Measurements from ENCODE around the gene NT5E.

Gene NT5E

DNA sequence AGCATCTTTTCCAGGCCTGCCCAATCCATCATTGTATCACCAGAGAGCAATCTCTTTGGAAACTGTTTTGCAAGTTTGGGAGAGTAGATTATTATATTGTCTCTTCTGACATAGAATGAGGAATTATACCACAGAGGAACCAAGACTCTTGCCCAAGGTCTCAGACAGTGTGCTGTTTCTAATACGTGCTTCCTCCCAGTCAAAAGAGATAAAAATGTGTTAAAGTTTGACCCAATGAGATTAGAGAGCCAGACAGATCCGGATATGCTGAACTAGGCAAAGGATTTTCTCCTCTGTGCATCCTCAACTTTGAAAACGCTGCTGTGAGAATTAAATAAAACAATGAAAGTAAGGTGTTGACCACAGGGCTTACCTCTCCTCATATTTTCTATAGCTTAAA lies 18.6 kb upstream of the NT5E start:
- in situ Hi-C loops (cut with MboI; ENCODE audit: low pct_unique_long_range_greater_than_20kb, low sequenced_read_pairs, unreplicated experiment): no loop called here
- no peak for DNase-seq (ENCODE audit: low spot score)
- TF ChIP-seq, protein P1, sequence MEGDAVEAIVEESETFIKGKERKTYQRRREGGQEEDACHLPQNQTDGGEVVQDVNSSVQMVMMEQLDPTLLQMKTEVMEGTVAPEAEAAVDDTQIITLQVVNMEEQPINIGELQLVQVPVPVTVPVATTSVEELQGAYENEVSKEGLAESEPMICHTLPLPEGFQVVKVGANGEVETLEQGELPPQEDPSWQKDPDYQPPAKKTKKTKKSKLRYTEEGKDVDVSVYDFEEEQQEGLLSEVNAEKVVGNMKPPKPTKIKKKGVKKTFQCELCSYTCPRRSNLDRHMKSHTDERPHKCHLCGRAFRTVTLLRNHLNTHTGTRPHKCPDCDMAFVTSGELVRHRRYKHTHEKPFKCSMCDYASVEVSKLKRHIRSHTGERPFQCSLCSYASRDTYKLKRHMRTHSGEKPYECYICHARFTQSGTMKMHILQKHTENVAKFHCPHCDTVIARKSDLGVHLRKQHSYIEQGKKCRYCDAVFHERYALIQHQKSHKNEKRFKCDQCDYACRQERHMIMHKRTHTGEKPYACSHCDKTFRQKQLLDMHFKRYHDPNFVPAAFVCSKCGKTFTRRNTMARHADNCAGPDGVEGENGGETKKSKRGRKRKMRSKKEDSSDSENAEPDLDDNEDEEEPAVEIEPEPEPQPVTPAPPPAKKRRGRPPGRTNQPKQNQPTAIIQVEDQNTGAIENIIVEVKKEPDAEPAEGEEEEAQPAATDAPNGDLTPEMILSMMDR (IDR thresholded peaks at IDR 0.05; ENCODE audit: extremely low read depth, insufficient read depth, missing control alignments): no peak

DNA sequence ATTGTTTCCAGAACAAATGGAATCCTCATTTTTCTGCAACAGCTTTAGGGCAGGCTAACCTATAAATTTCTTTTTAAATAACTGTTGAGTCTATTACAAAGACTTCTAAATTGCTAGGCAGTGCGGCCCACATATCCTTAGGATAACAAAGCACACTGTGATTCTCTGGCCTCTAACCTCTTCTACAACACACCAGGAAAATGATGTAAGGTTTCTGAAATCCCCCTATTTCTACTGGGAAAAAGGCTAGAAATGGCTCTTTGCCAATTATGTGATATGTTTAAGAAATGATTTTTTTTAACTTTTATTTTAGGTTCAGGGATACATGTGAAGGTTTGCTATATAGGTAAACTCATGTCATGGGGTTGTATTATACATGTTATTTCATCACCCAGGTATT lies 17.3 kb upstream of the NT5E start:
- no peak for DNase-seq (ENCODE audit: low spot score)
- in situ Hi-C loops (cut with MboI; ENCODE audit: low pct_unique_long_range_greater_than_20kb, low sequenced_read_pairs, unreplicated experiment): no loop called here
- TF ChIP-seq, protein P1 (IDR thresholded peaks at IDR 0.05; ENCODE audit: extremely low read depth, insufficient read depth, missing control alignments): no peak

DNA sequence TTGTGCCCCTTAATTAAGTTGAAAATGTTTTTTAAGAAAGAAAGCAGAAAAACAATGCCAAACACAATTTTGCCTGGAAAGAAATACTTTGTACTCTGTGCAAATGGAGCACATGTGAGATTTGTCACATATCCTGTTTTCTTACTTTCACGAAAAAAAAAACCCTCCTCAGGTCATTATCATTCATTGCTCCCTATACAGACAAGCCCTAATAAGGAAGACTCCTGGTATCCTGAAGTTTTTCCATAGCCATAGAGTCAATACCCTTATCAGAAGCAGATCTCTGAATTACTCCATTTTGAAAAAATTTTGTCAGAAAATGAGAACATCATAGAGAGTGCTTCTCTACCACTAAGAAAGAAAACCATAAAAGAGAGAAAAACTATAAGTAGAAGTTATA lies 14.0 kb upstream of the NT5E start:
- in situ Hi-C loops (cut with MboI; ENCODE audit: low pct_unique_long_range_greater_than_20kb, low sequenced_read_pairs, unreplicated experiment): no loop called here
- DNase-seq (ENCODE audit: low spot score): no peak
- TF ChIP-seq, protein P1 (IDR thresholded peaks at IDR 0.05; ENCODE audit: extremely low read depth, insufficient read depth, missing control alignments): no peak

DNA sequence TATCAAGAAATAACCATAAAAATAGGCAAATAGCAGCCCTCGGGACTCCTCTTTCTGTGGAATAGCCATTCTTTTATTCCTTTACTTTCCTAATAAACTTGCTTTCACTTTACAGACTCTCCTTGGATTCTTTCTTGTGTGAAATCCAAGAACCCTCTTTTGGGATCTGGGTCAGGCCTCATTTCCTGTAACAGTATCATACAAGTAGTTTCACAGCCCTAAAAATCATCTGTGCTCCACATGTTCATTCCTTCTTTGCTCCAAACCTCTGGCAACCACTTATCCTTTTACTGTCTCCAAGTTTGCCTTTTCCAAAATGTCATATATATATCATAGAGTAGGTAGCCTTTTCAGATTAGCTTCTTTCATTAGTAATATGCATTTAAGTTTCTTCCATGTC lies 13.5 kb upstream of the NT5E start:
- in situ Hi-C loops (cut with MboI; ENCODE audit: low pct_unique_long_range_greater_than_20kb, low sequenced_read_pairs, unreplicated experiment): no loop called here
- TF ChIP-seq, protein P1 (IDR thresholded peaks at IDR 0.05; ENCODE audit: extremely low read depth, insufficient read depth, missing control alignments): no peak
- DNase-seq (ENCODE audit: low spot score): no peak

DNA sequence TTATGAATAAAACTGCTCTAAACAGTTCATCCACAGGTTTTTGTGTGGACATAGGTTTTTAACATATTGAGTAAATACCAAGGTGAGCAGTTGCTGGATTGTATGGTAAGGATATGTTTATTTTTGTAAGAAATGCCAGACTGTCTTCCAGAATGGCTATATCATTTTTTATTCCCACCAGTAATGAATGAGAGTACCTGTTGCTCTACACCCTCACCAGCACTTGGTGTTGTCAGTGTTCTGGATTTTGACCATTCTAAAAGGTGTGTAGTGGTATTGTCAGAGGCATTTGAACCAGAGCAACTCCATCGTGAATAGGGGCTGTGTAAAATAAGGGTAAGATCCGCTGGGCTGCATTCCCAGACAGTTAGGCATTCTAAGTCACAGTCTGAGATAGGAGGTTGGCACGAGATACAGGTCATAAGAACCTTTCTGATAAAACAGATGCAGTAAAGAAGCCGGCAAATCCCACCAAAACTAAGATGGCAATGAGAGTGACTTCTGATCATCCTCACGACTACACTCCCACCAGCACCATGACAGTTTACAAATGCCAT lies 12.9 kb upstream of the NT5E start:
- TF ChIP-seq, protein P1 (IDR thresholded peaks at IDR 0.05; ENCODE audit: extremely low read depth, insufficient read depth, missing control alignments): no peak
- in situ Hi-C loops (cut with MboI; ENCODE audit: low pct_unique_long_range_greater_than_20kb, low sequenced_read_pairs, unreplicated experiment): no loop called here
- DNase-seq (ENCODE audit: low spot score): no peak

DNA sequence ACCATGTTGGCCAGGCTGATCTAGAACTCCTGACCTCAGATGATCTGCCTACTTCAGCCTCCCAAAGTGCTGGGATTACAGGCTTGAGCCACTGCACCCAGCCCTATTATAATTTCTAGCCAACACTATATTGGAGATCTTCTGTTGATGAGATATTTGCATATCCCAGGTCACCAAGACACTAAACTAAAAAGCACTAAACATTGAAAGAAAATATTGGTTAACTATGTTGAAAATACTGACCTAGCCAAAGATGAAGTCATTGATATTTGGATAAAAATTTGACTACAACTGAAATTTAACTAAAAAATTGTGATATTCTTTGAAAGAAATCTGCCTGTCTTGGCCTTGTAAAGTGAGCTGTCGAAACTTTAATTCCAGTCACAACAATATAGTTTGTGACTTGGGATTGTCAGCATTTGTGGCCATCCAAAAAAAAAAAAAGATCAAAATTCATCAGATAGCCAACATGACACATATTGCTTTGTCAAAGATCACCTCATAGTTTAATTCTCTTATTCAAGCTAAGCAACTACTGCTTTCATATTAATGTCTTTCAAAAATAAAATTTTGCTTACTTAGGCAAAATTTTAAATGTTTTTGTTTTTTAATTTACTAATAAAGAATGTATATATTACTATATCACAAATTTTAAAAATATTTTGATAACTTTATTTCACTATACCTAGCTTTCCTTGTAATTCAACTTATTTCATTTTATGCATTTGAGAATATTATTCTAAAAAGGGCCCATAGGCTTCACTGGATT lies 6.3 kb upstream of the NT5E start:
- DNase-seq (ENCODE audit: low spot score): no peak
- in situ Hi-C loops (cut with MboI; ENCODE audit: low pct_unique_long_range_greater_than_20kb, low sequenced_read_pairs, unreplicated experiment): no loop called here
- TF ChIP-seq, protein P1 (IDR thresholded peaks at IDR 0.05; ENCODE audit: extremely low read depth, insufficient read depth, missing control alignments): no peak

Measured in GM13977 (cell line).